Forelimb muscle (tissue), 1 donor: ENCODE data around the gene GNL3. TPM values are rescaled to one million over a fixed set of nuclear protein-coding genes. Genes with fewer than 3 reads are reported as not detected.
"Not testable (repeated sequence)": the region's sequence is repeated elsewhere in the genome, so short reads cannot be mapped to it uniquely, and the experiment has no call there.

Experiments
- DNase-seq: peaks from one replicate; pipeline ENCODE4 v3.0.0-alpha.2; 2013; ENCODE audit warnings: low read depth
- polyA plus RNA-seq: library from polyadenylated mRNA; unstranded; fragments of 120-200 nt; gene quantifications from one replicate; pipeline ENCODE4 v1.2.1, GENCODE V29; 2013; ENCODE audit not compliant: insufficient read length

Gene GNL3
- polyA plus RNA-seq, result 86.8 TPM

DNA sequence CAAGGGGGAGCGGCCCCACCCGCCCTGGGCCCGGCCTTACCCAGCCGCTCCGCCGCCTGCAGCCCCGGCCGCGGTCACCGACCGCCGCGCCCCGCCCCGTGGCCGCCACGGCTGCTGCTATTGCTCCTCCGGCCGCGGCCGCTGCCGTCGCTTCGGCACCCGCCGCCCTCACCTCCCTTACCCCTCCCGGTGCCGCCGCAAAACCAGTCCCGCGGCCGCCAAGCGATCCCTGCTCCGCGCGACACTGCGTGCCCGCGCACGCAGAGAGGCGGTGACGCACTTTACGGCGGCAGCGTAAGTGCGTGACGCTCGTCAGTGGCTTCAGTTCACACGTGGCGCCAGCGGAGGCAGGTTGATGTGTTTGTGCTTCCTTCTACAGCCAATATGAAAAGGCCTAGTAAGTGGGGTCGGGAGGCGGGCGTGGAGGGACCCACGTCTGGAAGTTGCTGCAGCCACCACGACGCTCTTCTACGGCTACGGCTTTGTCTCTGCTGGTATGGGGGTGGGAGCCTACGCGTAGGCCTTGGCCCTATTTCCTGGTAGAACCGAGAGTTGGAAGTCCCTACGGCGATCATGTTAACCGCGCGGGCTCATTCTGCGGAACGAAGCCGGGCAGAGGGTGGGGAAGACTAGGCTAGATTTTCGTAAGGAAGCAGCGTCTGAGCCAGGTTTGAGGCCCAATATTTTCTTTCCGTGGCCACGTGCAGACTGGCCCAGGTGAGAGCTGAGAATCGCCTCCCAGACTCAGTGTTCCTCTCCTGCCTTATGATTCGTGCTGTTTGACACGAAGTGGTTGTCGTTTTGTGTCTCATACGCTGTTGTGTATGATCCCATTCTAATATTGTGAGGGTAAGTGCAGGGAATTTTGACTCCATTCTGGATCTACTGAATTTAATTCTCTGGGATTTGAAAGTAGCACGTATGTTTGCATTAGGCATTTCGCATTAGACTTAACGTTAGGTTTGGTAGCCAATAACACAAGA, at the start of gene GNL3, which contains the start of gene PBRM1:
Gene GNL3 (plus strand): TSS at position 324 of the 983 bp plus-strand sequence. CDS start 61 bp downstream, at position 385.
Gene PBRM1 (minus strand): TSS at position 205 of the 983 bp plus-strand sequence.
- DNase-seq, result peak; percentile 95

- DNase-seq, result no peak
These were observed 49.2 kb upstream of the GNL3 start for GRCh38 chr3:52636673-52637072.

GRCh38 chr3:52645549-52645948, 40.3 kb upstream of the GNL3 start:
- DNase-seq, result no peak

DNA sequence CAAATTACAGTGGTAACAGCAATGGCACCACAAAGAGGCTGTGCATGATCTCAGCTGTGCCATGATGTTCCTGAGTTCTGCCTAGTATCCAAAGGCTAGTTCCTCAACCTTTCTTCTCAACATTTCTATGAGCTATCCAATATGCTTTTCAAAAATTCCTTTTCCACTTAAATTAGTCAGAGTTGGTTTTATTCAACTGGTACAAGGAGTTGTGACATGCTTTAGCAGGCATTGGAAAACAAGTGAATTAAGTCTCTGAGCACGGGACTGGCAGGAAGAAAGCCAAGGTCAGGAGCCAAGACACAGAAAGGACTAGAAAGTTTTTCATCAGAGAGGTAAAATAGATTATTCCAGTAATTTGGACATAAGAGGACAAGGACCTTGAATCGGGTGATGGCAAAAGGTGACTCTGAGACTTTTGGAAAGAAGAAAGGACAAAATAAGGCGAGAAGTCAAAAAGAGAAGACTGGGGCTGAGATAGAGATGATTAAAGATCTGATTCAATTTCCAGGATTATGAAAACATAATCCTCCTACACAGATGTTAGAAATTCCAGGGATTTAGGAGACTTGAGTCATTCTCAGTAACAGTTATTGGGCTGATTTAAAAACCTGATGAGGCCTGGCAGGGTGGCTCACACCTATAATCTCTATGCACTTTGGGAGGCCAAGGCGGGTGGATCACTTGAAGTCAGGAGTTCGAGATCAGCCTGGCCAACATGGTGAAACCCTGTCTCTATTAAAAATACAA, 36.2 kb upstream of the GNL3 start:
- DNase-seq, result no peak

GRCh38 chr3:52650439-52650838, 35.4 kb upstream of the GNL3 start:
- no peak for DNase-seq

- DNase-seq, result no peak
These were observed 34.2 kb upstream of the GNL3 start for GRCh38 chr3:52651592-52651991.

- no peak for DNase-seq
These were observed 29.9 kb upstream of the GNL3 start for GRCh38 chr3:52655895-52656294.

GRCh38 chr3:52660046-52660445, 25.8 kb upstream of the GNL3 start:
- no peak for DNase-seq

GRCh38 chr3:52663098-52663497, 22.7 kb upstream of the GNL3 start:
- no peak for DNase-seq

DNA sequence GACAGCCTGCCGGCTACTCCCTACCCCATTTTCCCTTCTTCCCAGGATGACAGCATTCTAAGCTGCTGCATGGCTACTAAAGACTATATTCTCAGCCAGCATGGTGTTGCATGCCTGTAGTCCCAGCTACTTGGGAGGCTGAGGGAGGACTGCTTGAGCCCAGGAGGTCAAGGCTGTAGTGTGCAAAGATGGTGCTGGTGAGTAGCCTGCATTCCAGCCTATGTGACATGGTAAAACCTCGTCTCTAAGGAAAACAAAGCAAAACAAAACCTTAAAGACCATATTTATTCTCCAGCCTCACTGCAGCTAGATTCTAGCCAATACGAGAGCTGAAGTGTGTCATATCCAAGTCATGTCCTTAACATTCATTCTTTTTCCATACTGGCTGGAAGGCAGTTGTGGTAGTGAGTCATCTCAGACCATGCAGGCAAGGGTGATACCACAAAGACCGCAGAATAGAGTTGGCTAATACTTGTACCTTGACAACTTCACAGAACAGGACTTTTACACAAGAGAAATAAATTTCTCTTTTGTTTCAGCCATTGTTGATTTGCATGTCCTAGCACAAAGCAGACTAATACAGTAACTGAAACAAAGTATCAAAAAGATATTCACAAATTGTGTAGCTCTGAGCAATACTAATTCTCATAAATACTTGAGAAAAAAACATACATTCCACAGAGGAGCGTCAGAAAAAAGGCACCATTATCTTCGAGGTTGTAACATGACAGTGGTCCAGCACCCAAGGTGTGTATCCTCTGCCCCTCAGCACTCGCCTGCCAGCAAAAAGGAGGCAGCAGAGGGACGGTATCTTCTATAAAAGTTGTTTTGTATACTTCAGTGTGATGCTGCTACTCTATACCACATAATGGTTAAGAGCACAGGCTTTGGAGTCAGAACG, 15.0 kb upstream of the GNL3 start:
- no peak for DNase-seq

GRCh38 chr3:52671676-52672075, 14.2 kb upstream of the GNL3 start:
- no peak for DNase-seq

- not testable (repeated sequence) for DNase-seq
These were observed 9.6 kb upstream of the GNL3 start for GRCh38 chr3:52676201-52676600.

GRCh38 chr3:52678265-52679198, 7.3 kb upstream of the GNL3 start:
- DNase-seq, result no peak

- DNase-seq, result no peak
These were observed 6.7 kb upstream of the GNL3 start for GRCh38 chr3:52679199-52679538.

DNA sequence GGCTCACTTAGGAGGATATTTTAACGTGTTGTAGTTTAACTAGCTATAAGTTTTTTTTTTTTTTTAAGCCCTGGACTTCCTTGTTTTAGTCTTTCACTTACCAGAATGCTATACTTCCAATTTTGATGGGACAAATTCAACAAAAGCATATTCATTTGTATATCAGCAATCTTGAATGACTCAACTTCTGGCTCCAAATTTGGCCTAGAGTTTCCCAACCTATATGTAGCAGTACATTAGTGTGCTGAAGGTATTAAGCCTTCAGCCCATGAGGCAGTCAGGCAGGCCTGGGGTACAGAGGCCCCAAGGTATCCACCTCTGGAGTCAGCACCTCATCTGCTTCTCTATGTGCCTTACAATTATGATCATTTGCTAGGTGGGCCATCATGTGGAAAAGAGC, 6.0 kb upstream of the GNL3 start:
- no peak for DNase-seq

- no peak for DNase-seq
These were observed 4.2 kb upstream of the GNL3 start for GRCh38 chr3:52681596-52681995.

GRCh38 chr3:52682016-52682415, 3.8 kb upstream of the GNL3 start:
- DNase-seq, result no peak

DNA sequence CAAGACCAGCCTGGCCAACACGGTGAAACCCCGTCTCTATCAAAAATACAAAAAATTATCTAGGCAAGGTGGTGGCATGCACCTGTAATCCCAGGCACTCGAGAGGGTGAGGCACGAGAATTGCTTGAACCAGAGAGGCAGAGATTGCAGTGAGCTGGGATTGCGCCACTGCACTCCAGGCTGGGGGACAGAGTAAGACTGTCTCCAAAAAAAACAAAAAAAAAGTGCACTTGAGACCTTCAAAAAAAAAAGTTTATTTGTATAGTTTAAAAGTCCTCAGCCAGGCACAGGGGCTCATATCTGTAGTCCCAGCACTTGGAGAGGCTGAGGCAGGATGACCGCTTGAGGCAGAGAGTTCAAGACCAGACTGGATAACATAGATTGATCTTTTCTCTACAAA, 2.2 kb upstream of the GNL3 start:
- DNase-seq, result no peak

GRCh38 chr3:52684184-52684583, 1.6 kb upstream of the GNL3 start:
- no peak for DNase-seq

DNA sequence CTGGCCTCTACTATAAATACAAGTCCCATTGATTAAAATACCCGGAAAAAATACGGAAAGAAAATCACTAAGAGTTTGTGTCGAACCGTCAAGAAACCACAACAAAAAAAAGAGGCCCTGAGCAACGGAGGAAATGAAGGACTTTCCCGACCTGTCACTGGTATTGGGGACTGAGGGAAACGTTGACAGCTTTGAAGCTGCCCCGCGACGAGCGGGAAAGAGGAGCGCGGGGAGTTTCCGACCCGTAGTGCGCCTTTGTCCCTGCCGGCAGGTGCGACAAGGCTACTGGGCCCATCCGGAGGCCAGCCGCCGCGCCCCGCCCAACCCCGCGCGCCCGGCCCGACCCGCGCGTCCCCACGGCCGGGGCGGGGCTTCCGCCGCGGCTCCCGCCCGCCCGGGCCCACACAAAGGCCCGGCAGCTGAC, 535 bp upstream of the GNL3 start:
- DNase-seq, result no peak
